Stimulated activated CD8-positive, alpha-beta memory T cell treated with anti-CD3 and anti-CD28 coated beads, Interleukin-12 subunit alpha, Interleukin-12 subunit beta, amount 100 ng/mL, for 24 hours (primary cell): ENCODE results near the gene FREM1.

Experiments
- DNase-seq: peaks from one replicate; pipeline ENCODE4 v3.0.0-alpha.2; 2020; ENCODE audit errors: extremely low read depth

Gene FREM1

GRCh38 chr9:14704281-14704680 lies 205.9 kb downstream of the FREM1 start:
- DNase-seq, result no peak

DNA sequence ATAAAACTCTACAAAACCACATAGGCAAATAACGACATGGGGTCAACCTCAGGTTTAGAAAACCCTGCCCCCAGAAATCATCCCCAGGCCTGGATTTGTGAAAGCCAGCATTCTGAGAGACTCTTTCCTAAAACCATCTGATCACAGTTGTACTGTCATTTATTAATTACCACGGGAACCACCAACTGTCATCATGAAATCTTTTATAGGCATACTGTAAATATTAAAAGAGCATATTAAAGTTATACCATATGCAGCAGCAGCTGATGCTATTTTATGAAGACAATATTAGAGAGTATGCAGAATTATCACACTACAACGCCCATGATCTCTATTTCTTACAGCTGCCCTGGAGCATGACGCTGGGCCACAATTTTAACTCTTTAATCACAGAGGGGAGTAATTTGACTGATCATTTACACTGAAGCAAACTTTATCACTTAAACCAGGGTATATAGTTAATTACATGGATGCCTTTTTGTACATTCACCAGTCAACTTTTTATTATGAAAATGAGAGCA lies 208.0 kb downstream of the FREM1 start:
- DNase-seq, result no peak

- peak; percentile 19 for DNase-seq
Measured at GRCh38 chr9:14693251-14693861, 216.9 kb downstream of the FREM1 start, which contains the start of gene ZDHHC21. Gene ZDHHC21 (minus strand): TSS chr9:14693432. CDS start chr9:14674340, 19,092 bp downstream.

GRCh38 chr9:14692470-14693250 lies 217.6 kb downstream of the FREM1 start:
- DNase-seq, result peak; percentile 9

DNA sequence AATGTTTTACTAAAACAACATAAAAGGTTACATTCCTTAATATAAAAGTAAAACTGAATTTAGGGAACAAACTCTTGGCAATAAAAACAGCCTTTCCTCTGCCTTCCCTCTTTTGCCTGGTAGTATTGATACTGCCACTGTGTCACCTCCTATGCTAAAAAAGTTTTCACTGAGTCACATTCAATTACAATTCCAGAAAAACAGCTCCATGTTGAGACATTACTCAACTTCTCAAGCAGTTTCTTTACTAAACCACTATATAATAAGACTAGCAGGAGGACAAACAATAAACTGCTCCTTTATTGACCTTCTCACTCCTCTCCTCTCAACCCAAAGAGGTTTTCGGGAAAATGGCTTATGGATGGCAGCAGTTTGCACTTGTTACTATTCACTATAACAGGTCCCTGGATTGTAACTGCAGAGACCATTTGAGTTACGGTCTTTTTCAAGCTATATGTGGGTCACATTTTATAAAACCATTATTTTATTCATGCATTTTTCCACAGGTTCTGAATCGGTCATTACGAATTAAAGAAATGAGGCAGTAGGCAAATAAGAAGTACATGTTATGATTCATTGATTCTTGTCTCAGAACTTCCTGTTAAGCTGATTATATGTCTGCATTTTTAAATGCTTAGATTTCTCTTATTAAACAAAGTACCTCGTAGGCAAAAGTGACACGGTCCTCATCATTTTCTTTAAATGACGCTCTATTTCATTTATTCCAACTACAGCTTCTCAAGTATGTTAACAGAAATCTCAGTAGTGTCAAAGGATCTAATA lies 219.1 kb downstream of the FREM1 start:
- no peak for DNase-seq

DNA sequence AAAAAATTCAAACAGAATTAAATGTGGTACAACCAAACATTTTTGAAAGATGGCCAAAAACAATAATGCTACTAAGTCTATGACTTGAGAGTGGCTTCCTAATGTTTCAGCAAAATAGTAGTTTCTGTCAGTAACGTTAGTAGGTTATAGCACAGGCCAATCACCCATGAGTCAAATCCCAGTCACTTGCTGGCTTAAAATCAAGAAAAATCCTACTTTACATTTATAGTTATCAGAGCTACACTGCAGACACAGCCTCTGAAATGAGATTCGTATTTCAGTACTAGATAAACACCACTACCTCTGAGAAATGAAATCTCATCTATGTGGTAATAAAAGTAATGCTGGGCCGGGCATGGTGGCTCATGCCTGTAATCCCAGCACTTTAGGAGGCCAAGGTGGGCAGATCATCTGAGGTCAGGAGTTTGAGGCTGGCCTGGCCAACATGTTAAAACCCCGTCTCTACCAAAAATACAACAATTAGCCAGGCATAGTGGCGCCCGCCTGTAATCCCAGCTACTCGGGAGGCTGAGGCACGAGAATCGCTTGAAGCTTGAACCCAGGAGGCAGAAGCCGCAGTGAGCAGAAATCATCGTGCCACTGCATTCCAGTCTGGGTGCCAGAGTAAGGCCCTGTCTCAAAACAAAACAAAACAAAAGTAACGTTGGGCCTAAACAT lies 223.0 kb downstream of the FREM1 start:
- no peak for DNase-seq

DNA sequence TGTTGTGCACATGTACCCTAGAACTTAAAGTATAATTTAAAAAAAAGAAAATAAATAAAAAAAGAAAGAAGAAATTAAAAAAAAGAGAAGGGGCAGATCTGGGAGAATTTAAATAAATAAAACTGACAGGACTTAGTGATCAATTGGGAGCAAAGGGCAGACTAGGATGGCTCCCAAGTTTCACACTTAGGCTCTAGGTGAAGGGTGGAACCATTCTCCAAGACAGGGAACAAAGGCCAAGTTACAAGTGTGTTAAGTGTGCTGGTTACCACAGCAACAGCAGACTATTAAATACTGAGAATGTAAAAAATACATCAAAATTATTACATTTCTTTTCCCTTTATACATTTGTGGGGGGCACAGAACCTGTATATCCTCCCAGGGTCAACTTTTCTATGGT lies 224.1 kb downstream of the FREM1 start:
- no peak for DNase-seq
